HG02884 (cell line): Measurements from ENCODE around the gene HLA-DQB2.
"Not testable (repeated sequence)": the region's sequence is repeated elsewhere in the genome, so short reads cannot be mapped to it uniquely, and the experiment has no call there.

Experiments
- ATAC-seq: cut with Tn5 transposase; IDR thresholded peaks from one replicate; pipeline ENCODE4 v1.9.1; 2021; ENCODE audit warnings: mild to moderate bottlenecking, moderate library complexity; ENCODE audit not compliant: unreplicated experiment

The HLA-DQB2 gene

GRCh38 chr6:32763421-32763820 is at the start of gene HLA-DQB2:
Gene HLA-DQB2, minus strand, starts transcription at chr6:32763532. Its CDS starts 62 bp downstream, at chr6:32763470.
- no peak for ATAC-seq

GRCh38 chr6:32809171-32809570 is 45.8 kb upstream of the HLA-DQB2 start:
- no peak for ATAC-seq

GRCh38 chr6:32807020-32807580 is 43.8 kb upstream of the HLA-DQB2 start:
- ATAC-seq, result no peak

GRCh38 chr6:32805404-32805803 is 42.1 kb upstream of the HLA-DQB2 start:
- not testable (repeated sequence) for ATAC-seq

GRCh38 chr6:32803416-32803815 is 40.1 kb upstream of the HLA-DQB2 start:
- ATAC-seq, result no peak

- no peak for ATAC-seq
Observed at GRCh38 chr6:32799740-32800139, 36.4 kb upstream of the HLA-DQB2 start.

GRCh38 chr6:32799168-32799567 is 35.8 kb upstream of the HLA-DQB2 start:
- no peak for ATAC-seq

- ATAC-seq, result no peak
Observed at GRCh38 chr6:32796848-32797776, 33.8 kb upstream of the HLA-DQB2 start.

GRCh38 chr6:32794510-32794909 is 31.2 kb upstream of the HLA-DQB2 start:
- ATAC-seq, result no peak

- ATAC-seq, result no peak
Observed at GRCh38 chr6:32792901-32793435, 29.6 kb upstream of the HLA-DQB2 start.

- no peak for ATAC-seq
Observed at GRCh38 chr6:32790306-32790705, 27.0 kb upstream of the HLA-DQB2 start.

GRCh38 chr6:32785781-32786533 is 22.6 kb upstream of the HLA-DQB2 start:
- no peak for ATAC-seq

GRCh38 chr6:32782923-32783322 is 19.6 kb upstream of the HLA-DQB2 start:
- not testable (repeated sequence) for ATAC-seq

- no peak for ATAC-seq
Observed at GRCh38 chr6:32779036-32779435, 15.7 kb upstream of the HLA-DQB2 start.

- no peak for ATAC-seq
Observed at GRCh38 chr6:32775071-32775470, 11.7 kb upstream of the HLA-DQB2 start.

GRCh38 chr6:32774426-32774825 is 11.1 kb upstream of the HLA-DQB2 start:
- no peak for ATAC-seq

- no peak for ATAC-seq
Observed at GRCh38 chr6:32772656-32773055, 9.3 kb upstream of the HLA-DQB2 start.

- no peak for ATAC-seq
Observed at GRCh38 chr6:32764048-32764447, 716 bp upstream of the HLA-DQB2 start.

- ATAC-seq, result no peak
Observed at GRCh38 chr6:32761548-32761947, 1.8 kb downstream of the HLA-DQB2 start.

GRCh38 chr6:32761072-32761471 is 2.3 kb downstream of the HLA-DQB2 start:
- no peak for ATAC-seq

- ATAC-seq, result no peak
Observed at GRCh38 chr6:32759669-32760068, 3.7 kb downstream of the HLA-DQB2 start.
